Stimulated activated CD4-positive, alpha-beta T cell treated with anti-CD3 and anti-CD28 coated beads, Interleukin-1b, Interleukin-23, amount 100 ng/mL, for 24 hours (primary cell): Measurements from ENCODE around the gene ZBTB7C.

Source experiments
- DNase-seq, 4 experiments: peaks; one replicate each; pipeline ENCODE4 v3.0.0-alpha.2; 2020; ENCODE audit warnings: low read depth in 4 of 4, low spot score in 1 of 4

ZBTB7C gene

GRCh38 chr18:48263914-48264902, 145.0 kb downstream of the ZBTB7C start:
- DNase-seq, result no peak

GRCh38 chr18:48263192-48263853, 145.9 kb downstream of the ZBTB7C start:
- DNase-seq, result no peak

- no peak for DNase-seq
Observed at GRCh38 chr18:48260237-48260636, 148.9 kb downstream of the ZBTB7C start.

GRCh38 chr18:48256848-48257247, 152.3 kb downstream of the ZBTB7C start:
- DNase-seq, result no peak

- DNase-seq, result no peak
Observed at GRCh38 chr18:48254077-48254602, 155.0 kb downstream of the ZBTB7C start.

- DNase-seq, result no peak
Observed at GRCh38 chr18:48252525-48252924, 156.7 kb downstream of the ZBTB7C start.

GRCh38 chr18:48250918-48251317, 158.3 kb downstream of the ZBTB7C start:
- DNase-seq, result no peak

- no peak for DNase-seq
Observed at GRCh38 chr18:48250362-48250907, 158.7 kb downstream of the ZBTB7C start.

- DNase-seq, result no peak
Observed at GRCh38 chr18:48249854-48250253, 159.3 kb downstream of the ZBTB7C start.

GRCh38 chr18:48244530-48244929, 164.7 kb downstream of the ZBTB7C start:
- no peak for DNase-seq

GRCh38 chr18:48238636-48239035, 170.5 kb downstream of the ZBTB7C start:
- no peak for DNase-seq

- DNase-seq, result no peak
Observed at GRCh38 chr18:48238206-48238605, 171.0 kb downstream of the ZBTB7C start.

GRCh38 chr18:48236822-48237221, 172.4 kb downstream of the ZBTB7C start:
- DNase-seq, result no peak

- no peak for DNase-seq
Observed at GRCh38 chr18:48230467-48231113, 178.6 kb downstream of the ZBTB7C start.

GRCh38 chr18:48229552-48229981, 179.6 kb downstream of the ZBTB7C start:
- DNase-seq, result no peak

GRCh38 chr18:48228841-48229240, 180.3 kb downstream of the ZBTB7C start:
- DNase-seq, result no peak

- DNase-seq, result no peak
Observed at GRCh38 chr18:48228301-48228715, 180.9 kb downstream of the ZBTB7C start.

- no peak for DNase-seq
Observed at GRCh38 chr18:48227206-48227605, 182.0 kb downstream of the ZBTB7C start.

- DNase-seq, result no peak
Observed at GRCh38 chr18:48226401-48226800, 182.8 kb downstream of the ZBTB7C start.

- no peak for DNase-seq
Observed at GRCh38 chr18:48222118-48222517, 187.1 kb downstream of the ZBTB7C start.
